Activated CD8-positive, alpha-beta T cell treated with anti-CD3 and anti-CD28 coated beads for 36 hours (primary cell): ENCODE data around the gene ZXDC. TPM values are rescaled to one million over a fixed set of nuclear protein-coding genes. Genes with fewer than 3 reads are reported as not detected.

Experiments
- ATAC-seq: fragments of 200-7000 bp; cut with Tn5 transposase; one replicate; pipeline ENCODE4 v1.10.0; 2021; ENCODE audit warnings: mild to moderate bottlenecking, moderate library complexity
- CTCF ChIA-PET: fragments of 350-600 bp; sonication (Branson Sonifier 250); formaldehyde crosslinking; loops from one replicate; lab custom pipeline; 2021; ENCODE audit warnings: antibody characterized with exemption; lab: Charles Lee
- POLR2A ChIA-PET: fragments of 350-600 bp; sonication (Branson Sonifier 250); formaldehyde crosslinking; loops from one replicate; lab custom pipeline; 2021; ENCODE audit warnings: antibody characterized with exemption; lab: Charles Lee
- DNase-seq: peaks from one replicate; pipeline ENCODE4 v3.0.0-alpha.2; 2020
- H3K27ac Mint-ChIP-seq: one replicate; pipeline ENCODE4 v1.8.0; 2021; ENCODE audit warnings: mild to moderate bottlenecking, mixed read lengths
- H3K27me3 Mint-ChIP-seq: one replicate; pipeline ENCODE4 v1.8.0; 2021; ENCODE audit warnings: mixed read lengths
- H3K36me3 Mint-ChIP-seq: one replicate; pipeline ENCODE4 v1.8.0; 2021; ENCODE audit warnings: low read depth, mixed read lengths
- H3K4me1 Mint-ChIP-seq: one replicate; pipeline ENCODE4 v1.8.0; 2021; ENCODE audit warnings: low read depth, mixed read lengths
- H3K4me3 Mint-ChIP-seq: one replicate; pipeline ENCODE4 v1.8.0; 2021; ENCODE audit warnings: mild to moderate bottlenecking, moderate library complexity, mixed read lengths
- H3K9me3 Mint-ChIP-seq: one replicate; pipeline ENCODE4 v1.8.0; 2021; ENCODE audit warnings: mixed read lengths
- intact Hi-C: fragments of 100-400 bp; cut with micrococcal nuclease; formaldehyde crosslinking; loops from one replicate; pipeline ENCODE4 v1.10.0; 2022
- total RNA-seq, 2 experiments: library from RNA; stranded (reverse); gene quantifications; one replicate each; pipeline ENCODE4 v1.2.3, GENCODE V29; 2021
- TF ChIP-seq, protein P1 (sequence below): fragments of 200-600 bp; IDR thresholded peaks from one replicate; pipeline ENCODE4 v1.8.0; 2022; ENCODE audit warnings: antibody characterized with exemption, mild to moderate bottlenecking

ZXDC gene
- total RNA-seq, 2 experiments from 2014 or later, result 27.8 to 29.8 TPM

DNA sequence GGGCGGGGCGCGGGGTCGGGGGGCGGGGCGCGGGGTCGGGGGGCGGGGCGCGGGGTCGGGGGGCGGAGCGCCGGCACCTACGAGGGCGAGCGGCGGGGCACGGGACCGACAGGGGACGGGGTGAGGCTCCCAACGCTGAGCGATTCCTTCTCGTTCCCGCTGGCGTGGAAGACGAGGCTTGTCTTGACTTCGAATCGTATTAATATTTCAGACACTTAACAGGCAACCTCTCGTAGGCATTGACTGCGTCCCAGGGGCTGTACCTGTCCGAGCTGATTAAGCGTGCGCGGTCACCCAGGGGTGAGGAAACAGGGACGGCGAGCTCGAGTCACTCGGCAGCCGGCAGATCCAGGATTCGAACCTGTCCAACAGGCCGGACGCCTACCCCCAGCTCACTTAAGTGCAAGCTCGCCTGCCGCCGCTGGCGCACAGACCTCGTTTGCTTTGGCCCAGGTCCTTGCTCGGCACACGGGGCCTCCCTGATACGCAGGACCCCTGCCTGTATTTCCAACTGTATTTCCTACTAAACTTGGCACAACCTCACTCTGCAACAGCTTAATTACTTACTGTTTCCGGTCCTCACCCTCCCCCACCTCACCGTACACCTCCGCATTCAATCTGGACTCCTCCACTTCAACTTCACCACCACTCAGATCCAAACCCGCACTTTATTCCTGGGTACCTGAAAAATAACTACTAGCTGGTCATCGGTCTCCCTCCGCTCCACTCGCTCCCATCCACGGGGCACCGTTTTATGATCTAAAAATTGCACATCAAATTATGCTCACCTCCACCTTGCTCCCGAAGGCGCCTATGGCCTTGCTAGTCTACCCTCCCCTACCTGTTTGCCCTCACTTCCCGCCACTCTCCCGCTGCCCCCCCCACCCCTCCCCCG, 722 bp upstream of the ZXDC start:
- ChIA-PET CTCF (interaction anchor here (0.8 kb wide), 1 partner anchor 203 kb away, joined by 5 read pairs; no protein-coding TSS in a partner anchor), POLR2A (interaction anchor here (0.6 to 1.3 kb wide), 3 partner anchors 8 to 560 kb away, joined by 3 to 4 read pairs (median 3); partner anchors contain the start of gene SLC41A3)
- ATAC-seq, result peak; percentile 14
- Mint-ChIP-seq H3K36me3 (peaks cover 25% of the 10 kb centered on the region), H3K27ac (peak overlapping the region; percentile 82), H3K9me3 (no peaks in the 10 kb centered on the region), H3K4me3 (peak overlapping the region; percentile 80), H3K27me3 (no peaks in the 10 kb centered on the region), H3K4me1 (peaks cover 28% of the 10 kb centered on the region)
- intact Hi-C loops, result no loop called here
- DNase-seq, result peak; percentile 60
- TF ChIP-seq, protein P1, sequence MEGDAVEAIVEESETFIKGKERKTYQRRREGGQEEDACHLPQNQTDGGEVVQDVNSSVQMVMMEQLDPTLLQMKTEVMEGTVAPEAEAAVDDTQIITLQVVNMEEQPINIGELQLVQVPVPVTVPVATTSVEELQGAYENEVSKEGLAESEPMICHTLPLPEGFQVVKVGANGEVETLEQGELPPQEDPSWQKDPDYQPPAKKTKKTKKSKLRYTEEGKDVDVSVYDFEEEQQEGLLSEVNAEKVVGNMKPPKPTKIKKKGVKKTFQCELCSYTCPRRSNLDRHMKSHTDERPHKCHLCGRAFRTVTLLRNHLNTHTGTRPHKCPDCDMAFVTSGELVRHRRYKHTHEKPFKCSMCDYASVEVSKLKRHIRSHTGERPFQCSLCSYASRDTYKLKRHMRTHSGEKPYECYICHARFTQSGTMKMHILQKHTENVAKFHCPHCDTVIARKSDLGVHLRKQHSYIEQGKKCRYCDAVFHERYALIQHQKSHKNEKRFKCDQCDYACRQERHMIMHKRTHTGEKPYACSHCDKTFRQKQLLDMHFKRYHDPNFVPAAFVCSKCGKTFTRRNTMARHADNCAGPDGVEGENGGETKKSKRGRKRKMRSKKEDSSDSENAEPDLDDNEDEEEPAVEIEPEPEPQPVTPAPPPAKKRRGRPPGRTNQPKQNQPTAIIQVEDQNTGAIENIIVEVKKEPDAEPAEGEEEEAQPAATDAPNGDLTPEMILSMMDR, result no peak

DNA sequence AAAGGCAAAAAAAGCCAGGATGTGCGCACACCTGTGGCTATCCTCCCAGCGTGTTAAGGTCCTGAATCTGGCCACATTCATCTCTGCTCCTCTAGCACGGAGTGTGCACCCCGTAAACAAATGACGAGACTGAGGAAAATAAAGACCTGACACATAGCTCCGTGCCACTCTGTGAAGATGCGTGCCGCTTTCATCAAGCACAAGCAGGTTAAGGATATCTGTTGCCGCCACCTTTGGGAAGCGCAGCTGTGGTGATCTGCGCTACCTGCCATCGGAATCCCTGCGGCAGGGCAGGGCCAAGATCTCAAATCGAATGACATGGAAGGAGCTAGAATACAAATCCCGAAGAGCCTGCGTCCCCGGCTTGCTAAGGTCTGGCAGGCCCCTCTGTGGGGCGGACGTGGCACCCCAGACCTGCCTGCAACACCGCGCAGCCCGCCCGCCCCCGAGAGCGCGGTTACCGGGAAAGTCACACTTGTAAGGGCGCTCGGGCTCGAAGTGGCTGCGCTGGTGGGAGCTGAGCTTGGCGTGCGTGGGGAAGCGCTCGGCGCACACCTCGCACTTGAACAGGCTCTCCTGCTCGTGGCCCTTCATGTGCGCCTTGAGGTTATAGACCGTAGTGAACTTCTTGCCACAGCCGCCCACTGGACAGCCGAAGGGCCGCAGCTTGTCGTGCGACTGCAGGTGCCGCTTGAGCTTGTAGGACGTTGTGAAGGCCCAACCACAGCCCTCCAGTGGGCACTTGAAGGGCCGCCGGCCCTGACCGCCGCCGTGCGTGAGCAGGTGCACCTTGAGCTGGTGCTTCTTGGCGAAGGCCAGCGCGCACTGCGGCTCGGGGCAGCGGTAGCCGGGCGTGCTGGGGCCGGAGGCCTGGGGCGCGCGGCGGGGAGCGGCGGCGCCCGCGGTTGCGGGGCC, 936 bp downstream of the ZXDC start:
- Mint-ChIP-seq H3K4me3 (peak overlapping the region; percentile 82), H3K4me1 (peaks cover 37% of the 10 kb centered on the region), H3K27me3 (no peaks in the 10 kb centered on the region), H3K36me3 (peaks cover 39% of the 10 kb centered on the region), H3K27ac (peak overlapping the region; percentile 70), H3K9me3 (no peaks in the 10 kb centered on the region)
- POLR2A ChIA-PET, result interaction anchor here (0.6 to 0.7 kb wide), 3 partner anchors 12 to 1124 kb away, joined by 3 read pairs; no protein-coding TSS in a partner anchor
- intact Hi-C loops, result no loop called here
- TF ChIP-seq, protein P1, result no peak
- CTCF ChIA-PET, result interaction anchor here (0.6 to 1.5 kb wide), 3 partner anchors 9 to 48 kb away, joined by 3 to 4 read pairs (median 4); no protein-coding TSS in a partner anchor
- no peak for ATAC-seq
- peak; percentile 61 for DNase-seq

DNA sequence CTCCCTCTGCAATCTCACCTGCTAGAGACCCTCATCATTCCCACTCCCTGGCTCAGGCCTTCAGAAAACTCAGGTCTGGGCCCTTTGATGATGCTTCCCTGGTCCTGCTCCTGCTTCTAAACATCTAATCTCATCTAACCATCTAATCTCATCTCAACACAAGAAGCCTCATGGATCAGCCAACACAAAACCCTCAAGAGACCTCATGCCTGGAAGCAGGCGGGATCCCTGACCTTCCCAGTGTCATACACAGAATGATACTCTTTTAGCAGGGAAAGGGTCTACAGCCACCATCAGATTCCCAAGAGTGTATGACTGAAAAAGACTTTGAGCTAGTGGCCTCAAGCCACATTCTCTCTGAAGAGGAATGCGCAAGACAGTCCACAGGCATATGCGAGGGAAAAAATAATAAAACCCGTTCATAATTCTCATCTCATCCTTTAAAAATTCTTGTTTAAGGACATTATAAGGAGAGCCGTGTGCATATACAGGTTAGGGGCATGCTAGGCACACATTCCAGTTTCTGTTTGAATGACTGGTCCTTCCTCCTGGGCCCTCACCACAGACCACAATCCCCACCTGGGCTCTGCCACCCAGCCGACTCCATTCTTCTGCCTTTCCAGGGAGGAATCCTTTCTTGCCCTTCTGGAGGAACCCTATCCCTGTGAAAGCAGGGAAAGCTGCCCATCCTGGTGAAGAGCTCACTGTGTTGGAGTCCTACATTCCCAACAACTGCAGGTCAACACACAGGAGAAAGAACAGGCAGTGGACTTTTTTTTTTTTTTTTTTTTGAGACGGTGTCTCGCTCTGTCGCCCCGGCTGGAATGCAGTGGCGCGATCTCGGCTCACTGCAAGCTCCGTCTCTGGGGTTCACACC, 2.2 kb downstream of the ZXDC start:
- Mint-ChIP-seq H3K9me3 (no peaks in the 10 kb centered on the region), H3K27ac (peak overlapping the region; percentile 64), H3K27me3 (no peaks in the 10 kb centered on the region), H3K4me1 (peaks cover 48% of the 10 kb centered on the region), H3K4me3 (peak overlapping the region; percentile 82), H3K36me3 (peaks cover 51% of the 10 kb centered on the region)
- CTCF ChIA-PET, result interaction anchor here (1.5 kb wide), 1 partner anchor 43 kb away, joined by 4 read pairs; no protein-coding TSS in a partner anchor
- TF ChIP-seq, protein P1, result no peak
- intact Hi-C loops, result no loop called here
- POLR2A ChIA-PET, result interaction anchor here (0.5 to 0.6 kb wide), 2 partner anchors 129 to 1578 kb away, joined by 3 read pairs; no protein-coding TSS in a partner anchor
- ATAC-seq (no peak), DNase-seq (peak; percentile 32)

DNA sequence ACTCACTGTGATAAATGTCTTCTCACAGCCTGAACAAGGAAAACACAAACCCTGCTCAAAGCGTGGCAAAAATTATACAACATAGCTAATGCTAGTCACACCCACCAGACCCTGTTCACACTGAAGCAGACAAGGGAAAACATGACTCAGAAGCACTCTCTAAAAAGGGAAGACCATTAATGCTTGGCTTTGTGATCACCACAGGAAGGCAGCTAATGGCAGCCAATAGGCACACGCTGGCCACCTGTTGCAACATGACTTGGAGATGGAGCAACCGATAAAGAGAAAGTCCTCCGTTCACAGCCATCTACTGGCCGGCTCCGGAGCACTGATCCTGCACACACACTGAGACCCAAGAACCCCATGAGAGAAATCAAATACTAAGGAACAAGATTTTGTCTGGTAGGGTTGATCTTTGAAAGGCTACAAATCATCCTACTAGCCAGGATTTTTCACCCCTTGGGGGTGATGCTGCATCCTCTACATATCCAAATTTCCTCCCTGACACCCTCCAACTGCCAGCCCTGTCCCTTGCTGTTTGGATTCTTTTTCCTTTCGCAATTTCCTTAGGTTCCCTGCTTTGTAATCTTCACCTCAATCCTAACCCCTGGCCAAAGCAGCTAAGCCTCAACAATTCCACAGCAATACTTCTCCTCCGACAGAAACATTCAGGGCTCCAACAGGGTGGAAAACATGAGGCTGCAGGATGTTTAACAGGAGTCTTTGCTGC, 3.2 kb downstream of the ZXDC start:
- ChIA-PET CTCF (interaction anchor here (1.5 kb wide), 1 partner anchor 10 kb away, joined by 7 read pairs; no protein-coding TSS in a partner anchor), POLR2A (interaction anchor here (0.8 kb wide), 1 partner anchor 9 kb away, joined by 3 read pairs; no protein-coding TSS in a partner anchor)
- H3K4me3 Mint-ChIP-seq, result peak overlapping the region; percentile 82
- peaks cover 58% of the 10 kb centered on the region for H3K36me3 Mint-ChIP-seq
- no peaks in the 10 kb centered on the region for H3K9me3 Mint-ChIP-seq
- TF ChIP-seq, protein P1, result no peak
- peaks cover 54% of the 10 kb centered on the region for H3K4me1 Mint-ChIP-seq
- intact Hi-C loops, result no loop called here
- ATAC-seq, result no peak
- H3K27ac Mint-ChIP-seq, result peak overlapping the region; percentile 64
- H3K27me3 Mint-ChIP-seq, result no peaks in the 10 kb centered on the region
- peak; percentile 45 for DNase-seq
